ENCODE measurements around the gene MTHFSD. TPM values are rescaled to one million over a fixed set of nuclear protein-coding genes. Genes with fewer than 3 reads are reported as not detected.
A peak's percentile ranks its signal among the peaks of the same experiment; 100 is the strongest.

The MTHFSD gene
- total and polyA plus RNA-seq, 2 of the 8 experiments (the other 6 are each of a cell fraction or from before 2014, with no cell fraction given), result 7.1 to 9.8 TPM

DNA sequence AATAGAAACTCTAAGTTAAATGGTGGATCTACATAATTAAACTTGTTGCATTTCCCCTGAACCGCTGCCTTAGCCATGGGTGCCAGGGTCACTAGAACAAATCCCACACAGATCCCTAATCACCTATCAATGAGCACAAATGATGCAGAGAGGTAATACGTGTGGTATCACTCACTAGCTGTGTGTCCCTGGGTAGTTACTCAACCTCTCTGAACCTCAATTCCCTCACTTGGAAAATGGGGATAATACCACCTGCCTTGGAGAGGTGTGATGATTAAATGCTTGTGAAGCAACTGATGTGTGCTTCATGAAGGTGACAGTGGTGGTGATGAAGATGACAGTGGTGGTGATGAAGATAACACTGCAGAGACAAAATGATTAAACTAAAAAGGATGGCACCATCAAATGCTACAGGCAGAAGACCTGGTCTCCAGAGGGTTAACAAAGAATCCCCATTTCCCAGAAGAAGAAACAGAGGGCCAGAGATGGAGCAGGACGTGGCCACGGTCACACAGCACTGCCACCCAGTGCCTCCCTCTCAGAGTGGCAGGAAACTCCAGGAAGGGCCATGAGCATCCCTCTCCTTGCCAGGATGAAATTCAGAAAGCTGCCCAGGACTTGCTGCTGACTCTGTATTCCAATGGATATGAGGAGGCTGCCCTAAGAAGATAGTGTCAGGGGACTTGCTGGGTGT, 62.6 kb downstream of the MTHFSD start:
- H3K79me1 ChIP-seq (ENCODE audit: low read depth, low read length), result no peaks in the 10 kb centered on the region
- H3K36me3 ChIP-seq (ENCODE audit: control insufficient read depth in 2 of 4, insufficient read depth in 4 of 4, low read length in 3 of 4), result no peaks in the 10 kb centered on the region; a peak in 1 of 8 replicates
- H3K23ac ChIP-seq (ENCODE audit: insufficient read length), result no peak overlapping the region
- H4K91ac ChIP-seq (replicated peaks; ENCODE audit: insufficient read length, low read length), result no peak overlapping the region
- 74% methylated on average over 4 of the region's 4 CpGs; no CpG with 5 or more reads in 1 of the 2 experiments for WGBS, 2 experiments (ENCODE audit: extremely low coverage in 1 of 2, insufficient coverage in 1 of 2, insufficient read length in 1 of 2, insufficient replicate concordance in 2 of 2, low coverage in 1 of 2, low lambda C conversion rate in 2 of 2, missing lambda C conversion rate in 1 of 2)
- TF ChIP-seq RNF2 (IDR thresholded peaks at IDR 0.05; ENCODE audit: borderline replicate concordance, low read depth, low read length, missing control alignments, poor library complexity, severe bottlenecking), result no peak
- no peak for TF ChIP-seq TAF7 (optimal IDR thresholded peaks at IDR 0.05; ENCODE audit: borderline replicate concordance, low read depth, low read length)
- TF ChIP-seq RAD21 (IDR thresholded peaks at IDR 0.05 in 1 of 2, conservative IDR thresholded peaks at IDR 0.05 in 1 of 2; ENCODE audit: low read depth in 2 of 2, low read length in 2 of 2), result peak in 1 of 2 experiments; percentile 3; a peak in 1 of 4 replicates
- TF ChIP-seq NRF1 (IDR thresholded peaks at IDR 0.05; ENCODE audit: low read depth, low read length), result no peak
- TF ChIP-seq SUZ12 (IDR thresholded peaks at IDR 0.05; ENCODE audit: low read length), result 0 out of 2 replicates have a peak, but pooled peaks have one; percentile 5
- TF ChIP-seq EZH2 (IDR thresholded peaks at IDR 0.05; ENCODE audit: low read depth, low read length, severe bottlenecking), result no peak
- no peak overlapping the region for H3K4me2 ChIP-seq (ENCODE audit: insufficient read depth in 1 of 2, low read depth in 2 of 2, low read length in 2 of 2)
- no peak overlapping the region for H2BK5ac ChIP-seq (ENCODE audit: low read depth, low read length)
- CTCF ChIA-PET (ENCODE audit: partially characterized antibody), result interaction anchor here (0.9 to 4.2 kb wide), 5 partner anchors 15 to 419 kb away, joined by 3 to 30 read pairs (median 3); no protein-coding TSS in a partner anchor
- H2AFZ ChIP-seq (ENCODE audit: low read length), result no peak overlapping the region
- H3K23me2 ChIP-seq (ENCODE audit: low read depth, low read length), result no peaks in the 10 kb centered on the region
- peaks cover 61 to 78% (median 73%) of the 10 kb centered on the region in 4 experiments for H3K27me3 ChIP-seq (replicated peaks in 1 of 4; ENCODE audit: control insufficient read depth in 3 of 4, extremely low read depth in 1 of 4, insufficient read depth in 3 of 4, low read length in 3 of 4)
- H2BK15ac ChIP-seq (ENCODE audit: low read length), result no peak overlapping the region
- H3K79me2 ChIP-seq (ENCODE audit: control insufficient read depth in 1 of 2, insufficient read depth in 2 of 2, low read length in 2 of 2), result no peaks in the 10 kb centered on the region
- no peak for DNase-seq (ENCODE audit: low read depth in 1 of 2, low spot score in 2 of 2)
- H3K9me3 ChIP-seq (ENCODE audit: insufficient read depth in 2 of 2, low read depth in 1 of 2, low read length in 1 of 2), result no peaks in the 10 kb centered on the region
- H2BK12ac ChIP-seq (ENCODE audit: low read depth, low read length), result no peak overlapping the region
- no peak overlapping the region for H3K18ac ChIP-seq (ENCODE audit: extremely low read depth, low read length)
- no peak overlapping the region for H4K5ac ChIP-seq (ENCODE audit: insufficient read length, low read depth, low read length)
- H3K4ac ChIP-seq (replicated peaks; ENCODE audit: insufficient read length, low read depth, low read length), result no peak overlapping the region
- H3K9ac ChIP-seq (replicated peaks in 1 of 4; ENCODE audit: extremely low read depth in 1 of 4, low read depth in 3 of 4, low read length in 3 of 4), result no peak overlapping the region
- no peak overlapping the region for H3K27ac ChIP-seq (ENCODE audit: low read depth, low read length)
- H3K4me3 ChIP-seq (ENCODE audit: extremely low read depth in 1 of 4, insufficient read depth in 2 of 4, low read depth in 3 of 4, low read length in 4 of 4), result no peak overlapping the region
- H2BK120ac ChIP-seq (replicated peaks; ENCODE audit: low read depth, low read length), result no peak overlapping the region
- H3K4me1 ChIP-seq (replicated peaks in 1 of 4; ENCODE audit: control insufficient read depth in 3 of 4, insufficient read depth in 4 of 4, low read length in 3 of 4), result peaks cover 4 to 17% (median 9%) of the 10 kb centered on the region in 4 experiments; a peak in 6 of 7 replicates
- POLR2A ChIA-PET (ENCODE audit: partially characterized antibody), result interaction anchor here (0.9 to 1.0 kb wide), 2 partner anchors 20 to 31 kb away, joined by 3 read pairs; no protein-coding TSS in a partner anchor
- H2BK20ac ChIP-seq (ENCODE audit: low read length), result no peak overlapping the region
- no peak overlapping the region for H4K8ac ChIP-seq (ENCODE audit: extremely low read depth, insufficient read depth, low read length)
- H2AK5ac ChIP-seq (ENCODE audit: low read depth, low read length), result no peak overlapping the region
- no peak overlapping the region for H3K56ac ChIP-seq (replicated peaks; ENCODE audit: insufficient read length, low read depth, low read length)
- no peak for FAIRE-seq
- peaks cover 4 to 18% of the 10 kb centered on the region in 2 experiments for H4K20me1 ChIP-seq (replicated peaks in 1 of 2; ENCODE audit: control insufficient read depth in 1 of 2, insufficient read depth in 2 of 2, low read length in 2 of 2)
- H3K14ac ChIP-seq (ENCODE audit: insufficient read length), result no peak overlapping the region

Data from H1 (cell line).